A549 (cell line): Measurements from ENCODE around the gene ICOS. TPM values are rescaled to one million over a fixed set of nuclear protein-coding genes. Genes with fewer than 3 reads are reported as not detected.

Experiments
- ATAC-seq, 2 experiments: fragments of 200-7000 bp in 1 of 2; fragments of >200 bp in 1 of 2; cut with Nextera tagmentation in 1 of 2; cut with Tn5 transposase in 1 of 2; 3 replicates each; pipeline versions ENCODE4 v1.8.0 to v1.9.1; 2018 to 2020; ENCODE audit warnings: mild to moderate bottlenecking in 1 of 2, moderate library complexity in 1 of 2
- CTCF ChIA-PET: fragments of 300-600 bp; sonication (Branson Sonifier 250); formaldehyde crosslinking; extraction: SDS; loops from one replicate; lab custom pipeline; 2021; ENCODE audit warnings: antibody characterized with exemption, inconsistent platforms; lab: Yijun Ruan, JAX
- POLR2A ChIA-PET: fragments of 350-600 bp; formaldehyde crosslinking; extraction: SDS; loops from one replicate; lab custom pipeline; 2021; ENCODE audit warnings: antibody characterized with exemption, inconsistent platforms; lab: Yijun Ruan, JAX
- DNase-seq, 2 experiments: peaks; one replicate each; pipeline versions ENCODE4 v3.0.0 to v3.0.0-alpha.2; 2011 to 2016; ENCODE audit warnings: low read depth in 1 of 2, low spot score in 1 of 2
- FAIRE-seq: peaks from 2 replicates; lab custom pipeline; 2011; peaks lifted over from hg19 to GRCh38; lab: Jason Lieb, UNC
- H3K27ac ChIP-seq, 2 experiments: fragments of >200 bp; sonication (Bioruptor Twin); formaldehyde crosslinking; 3 replicates each; pipeline ENCODE4 v1.5.1; 2016 to 2017
- H3K4me1 ChIP-seq: fragments of >200 bp; sonication (Bioruptor Twin); formaldehyde crosslinking; 3 replicates; pipeline ENCODE4 v1.6.1; 2016
- H3K4me2 ChIP-seq: fragments of >200 bp; sonication (Bioruptor Twin); formaldehyde crosslinking; 3 replicates; pipeline ENCODE4 v1.6.1; 2016
- H3K4me3 ChIP-seq: fragments of >200 bp; sonication (Bioruptor Twin); formaldehyde crosslinking; 3 replicates; pipeline ENCODE4 v1.5.1; 2016
- H3K9me3 ChIP-seq: fragments of >200 bp; sonication (Bioruptor Twin); formaldehyde crosslinking; 3 replicates; pipeline ENCODE4 v1.6.1; 2016
- ATOH8 ChIP-seq: fragments of 250-450 bp; sonication (Bioruptor Pico); IDR thresholded peaks from 2 replicates; pipeline ENCODE4 v1.5.0; 2020; ENCODE audit warnings: low read depth, mild to moderate bottlenecking, moderate library complexity
- BCL3 ChIP-seq: fragments of >200 bp; sonication (Bioruptor Twin); formaldehyde crosslinking; IDR thresholded peaks from 3 replicates; pipeline ENCODE4 v1.6.1; 2016
- CTCF ChIP-seq: fragments of >200 bp; sonication (Bioruptor Twin); formaldehyde crosslinking; IDR thresholded peaks from 3 replicates; pipeline ENCODE4 v1.5.1; 2016
- GATA3 ChIP-seq: IDR thresholded peaks from 2 replicates; pipeline ENCODE4 v1.6.1; 2012; ENCODE audit warnings: borderline replicate concordance
- HES2 ChIP-seq: fragments of >200 bp; sonication (Bioruptor Twin); formaldehyde crosslinking; IDR thresholded peaks from 2 replicates; pipeline ENCODE4 v1.6.1; 2016
- HEYL ChIP-seq: fragments of 250-450 bp; sonication (Bioruptor Pico); IDR thresholded peaks from 2 replicates; pipeline ENCODE4 v1.8.0; 2021; ENCODE audit warnings: mild to moderate bottlenecking, moderate library complexity
- HOXA7 ChIP-seq: fragments of 250-450 bp; sonication (Bioruptor Pico); IDR thresholded peaks from 2 replicates; pipeline ENCODE4 v1.5.0; 2020; ENCODE audit warnings: mild to moderate bottlenecking, moderate library complexity
- JUN ChIP-seq, 2 experiments: fragments of >200 bp; sonication (Bioruptor Twin); formaldehyde crosslinking; IDR thresholded peaks; 2 replicates in 1 of 2; 3 replicates in 1 of 2; pipeline ENCODE4 v1.6.1; 2016 to 2017
- KDM1A ChIP-seq: fragments of 200-600 bp; sonication (generic); IDR thresholded peaks from 2 replicates; pipeline ENCODE4 v1.6.1; 2016; ENCODE audit warnings: low read depth, mild to moderate bottlenecking
- MAFK ChIP-seq: fragments of 450-650 bp; IDR thresholded peaks from 2 replicates; pipeline ENCODE4 v1.6.1; 2014; ENCODE audit not compliant: partially characterized antibody
- MAX ChIP-seq: IDR thresholded peaks from 2 replicates; pipeline ENCODE4 v1.6.1; 2012
- MAZ ChIP-seq: fragments of 150-350 bp; IDR thresholded peaks from 2 replicates; pipeline ENCODE4 v1.6.1; 2014; ENCODE audit warnings: antibody characterized with exemption, low read depth, low read length, borderline replicate concordance
- NR3C1 ChIP-seq: fragments of >200 bp; sonication (Bioruptor Twin); formaldehyde crosslinking; IDR thresholded peaks from 3 replicates; pipeline ENCODE4 v1.6.1; 2017
- PBX3 ChIP-seq: IDR thresholded peaks from 2 replicates; pipeline ENCODE4 v1.6.1; 2012
- POLR2A ChIP-seq: IDR thresholded peaks from 2 replicates; pipeline ENCODE4 v1.6.1; 2012; ENCODE audit warnings: mild to moderate bottlenecking, low read length
- POLR2AphosphoS2 ChIP-seq: conservative IDR thresholded peaks from 2 replicates; pipeline ENCODE4 v1.6.1; 2012; ENCODE audit warnings: low read length, improper control_type of control experiment, inconsistent platforms
- RAD21 ChIP-seq, 2 experiments: fragments of >200 bp in 1 of 2; sonication (Bioruptor Twin) in 1 of 2; formaldehyde crosslinking in 1 of 2; IDR thresholded peaks in 1 of 2; conservative IDR thresholded peaks in 1 of 2; 2 replicates in 1 of 2; 3 replicates in 1 of 2; pipeline ENCODE4 v1.6.1; 2012 to 2018; ENCODE audit warnings: inconsistent platforms in 1 of 2
- RARB ChIP-seq: fragments of 250-450 bp; sonication (Bioruptor Pico); IDR thresholded peaks from 2 replicates; pipeline ENCODE4 v1.8.0; 2021; ENCODE audit warnings: mild to moderate bottlenecking, moderate library complexity
- RFX5 ChIP-seq: fragments of 450-650 bp; IDR thresholded peaks from 2 replicates; pipeline ENCODE4 v1.7.1; 2014; ENCODE audit warnings: antibody characterized with exemption, mild to moderate bottlenecking, moderate library complexity
- SMC3 ChIP-seq: fragments of >200 bp; sonication (Bioruptor Twin); formaldehyde crosslinking; IDR thresholded peaks from 3 replicates; pipeline ENCODE4 v1.6.1; 2018; ENCODE audit warnings: inconsistent platforms
- USF2 ChIP-seq: fragments of 450-650 bp; IDR thresholded peaks from 2 replicates; pipeline ENCODE4 v1.6.1; 2014; ENCODE audit warnings: antibody characterized with exemption
- ZC3H11A ChIP-seq: fragments of 450-650 bp; IDR thresholded peaks from 2 replicates; pipeline ENCODE4 v1.6.1; 2014; ENCODE audit warnings: antibody characterized with exemption, mild to moderate bottlenecking
- ZNF302 ChIP-seq: fragments of 250-450 bp; sonication (Bioruptor Pico); IDR thresholded peaks from 2 replicates; pipeline ENCODE4 v1.9.0; 2021; ENCODE audit warnings: inconsistent platforms, mild to moderate bottlenecking, moderate library complexity
- WGBS: methylation state at CpG from one replicate; pipeline ENCODE4 v1.1.6; 2017; ENCODE audit errors: missing lambda C conversion rate; 5-methylcytosine and 5-hydroxymethylcytosine counted together
- polyA plus RNA-seq, 4 experiments: library from polyadenylated mRNA; depleted of rRNA in 3 of 4; stranded (reverse); fragments of >200 nt; fragmentation: RNase III in 1 of 4; extraction: RNeasy Plus Mini Kit Qiagen cat#74134 plus additional on column Dnase treatment in 1 of 4; gene quantifications; 2 replicates in 3 of 4; 3 replicates in 1 of 4; pipeline ENCODE4 v1.2.3, GENCODE V29; 2011 to 2017

ICOS gene
- polyA plus RNA-seq, 2 of the 4 experiments (the other 2 are of a cell fraction), result not detected

- DNase-seq (no peak), FAIRE-seq (no peak), ATAC-seq (no peak)
- ChIA-PET CTCF (no interaction called here), POLR2A (no interaction called here)
- Histone ChIP-seq H3K4me3 (no peak overlapping the region), H3K4me1 (no peaks in the 10 kb centered on the region), H3K9me3 (no peaks in the 10 kb centered on the region), H3K4me2 (no peak overlapping the region), H3K27ac (no peak overlapping the region)
- 14% methylated on average over 3 of the region's 3 CpGs for WGBS
- TF ChIP-seq ZNF302 (CRISPR knock-in tag) (no peak), RAD21 (conservative IDR thresholded peaks at IDR 0.05 in 1 of 2, IDR thresholded peaks at IDR 0.05 in 1 of 2) (no peak), MAZ (no peak), PBX3 (no peak), RARB (CRISPR knock-in tag) (no peak), MAFK (no peak), SMC3 (no peak), RFX5 (no peak), NR3C1 (no peak), POLR2AphosphoS2 (no peak), BCL3 (no peak), MAX (no peak), ZC3H11A (no peak), HES2 (no peak), POLR2A (no peak), JUN (IDR thresholded peaks at IDR 0.05) (no peak), ATOH8 (no peak)
Measured at GRCh38 chr2:204005940-204006721, 69.6 kb downstream of the ICOS start.

GRCh38 chr2:204008352-204008751, 71.8 kb downstream of the ICOS start:
- Histone ChIP-seq H3K4me1 (no peaks in the 10 kb centered on the region), H3K27ac (no peak overlapping the region), H3K9me3 (no peaks in the 10 kb centered on the region), H3K4me2 (no peak overlapping the region), H3K4me3 (no peak overlapping the region)
- no peak for DNase-seq
- ChIA-PET POLR2A (no interaction called here), CTCF (no interaction called here)
- no peak for ATAC-seq
- TF ChIP-seq POLR2A (no peak), HOXA7 (no peak), JUN (IDR thresholded peaks at IDR 0.05) (no peak), MAX (no peak), KDM1A (no peak), ATOH8 (no peak), CTCF (no peak), GATA3 (no peak), USF2 (no peak), HEYL (no peak)
- 16% methylated on average over 6 of the region's 6 CpGs for WGBS
- no peak for FAIRE-seq
